Spleen (tissue), 7 donors: ENCODE results near the gene PPTC7.

Experiments
- POLR2A ChIP-seq, 3 donors: fragments of 450-650 bp; IDR thresholded peaks; one replicate each; pipeline ENCODE4 v1.5.1; 2017; ENCODE audit warnings: antibody characterized with exemption in 3 of 3, mild to moderate bottlenecking in 1 of 3
- TF ChIP-seq, protein P1 (sequence below), 11 experiments: fragments of 200-600 bp in 7 of 11; fragments of 450-650 bp in 4 of 11; sonication (generic) in 4 of 11; IDR thresholded peaks in 8 of 11; conservative IDR thresholded peaks in 3 of 11; 1 replicate in 7 of 11; 2 replicates in 4 of 11; pipeline versions ENCODE4 v1.4.0 to v1.8.0; 2016 to 2021; ENCODE audit warnings: antibody characterized with exemption in 11 of 11, inconsistent platforms in 4 of 11, mild to moderate bottlenecking in 1 of 11
- donor health status: DM: no; HTN: no; CAD: no; lungs with moderate emphysema.
- donor health status: DM: no; HTN: no; CAD: no.
- donor health status: DM: no; HTN: no; CAD: no.

DNA sequence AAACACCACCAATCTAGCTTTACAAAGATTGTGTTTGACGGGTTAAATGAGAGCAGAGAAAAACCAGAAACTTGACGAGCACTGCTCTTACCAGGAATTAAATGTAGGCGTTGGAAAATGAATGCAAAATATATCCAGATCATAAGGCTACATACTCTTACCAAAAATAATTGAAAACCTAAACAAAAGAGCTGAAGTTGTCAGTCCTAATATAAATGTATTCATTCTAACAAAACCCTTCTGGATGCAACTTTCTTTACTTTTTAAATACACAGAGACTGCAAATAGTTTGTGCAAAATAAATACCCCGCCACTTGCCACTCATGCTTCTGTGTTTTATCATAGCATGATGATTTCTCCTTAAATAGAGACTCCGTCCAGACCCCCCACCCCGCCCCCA, 48.3 kb downstream of the PPTC7 start:
- TF ChIP-seq, protein P1, sequence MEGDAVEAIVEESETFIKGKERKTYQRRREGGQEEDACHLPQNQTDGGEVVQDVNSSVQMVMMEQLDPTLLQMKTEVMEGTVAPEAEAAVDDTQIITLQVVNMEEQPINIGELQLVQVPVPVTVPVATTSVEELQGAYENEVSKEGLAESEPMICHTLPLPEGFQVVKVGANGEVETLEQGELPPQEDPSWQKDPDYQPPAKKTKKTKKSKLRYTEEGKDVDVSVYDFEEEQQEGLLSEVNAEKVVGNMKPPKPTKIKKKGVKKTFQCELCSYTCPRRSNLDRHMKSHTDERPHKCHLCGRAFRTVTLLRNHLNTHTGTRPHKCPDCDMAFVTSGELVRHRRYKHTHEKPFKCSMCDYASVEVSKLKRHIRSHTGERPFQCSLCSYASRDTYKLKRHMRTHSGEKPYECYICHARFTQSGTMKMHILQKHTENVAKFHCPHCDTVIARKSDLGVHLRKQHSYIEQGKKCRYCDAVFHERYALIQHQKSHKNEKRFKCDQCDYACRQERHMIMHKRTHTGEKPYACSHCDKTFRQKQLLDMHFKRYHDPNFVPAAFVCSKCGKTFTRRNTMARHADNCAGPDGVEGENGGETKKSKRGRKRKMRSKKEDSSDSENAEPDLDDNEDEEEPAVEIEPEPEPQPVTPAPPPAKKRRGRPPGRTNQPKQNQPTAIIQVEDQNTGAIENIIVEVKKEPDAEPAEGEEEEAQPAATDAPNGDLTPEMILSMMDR (IDR thresholded peaks at IDR 0.05 in 8 of 11, conservative IDR thresholded peaks at IDR 0.05 in 3 of 11) = no peak
- no peak for TF ChIP-seq POLR2A (IDR thresholded peaks at IDR 0.05)
